Spleen (tissue), 11 donors: ENCODE data around the gene CX3CL1. TPM values are rescaled to one million over a fixed set of nuclear protein-coding genes. Genes with fewer than 3 reads are reported as not detected.

Experiments used
- DNase-seq: peaks from one replicate; pipeline ENCODE4 v3.0.0-alpha.2; 2020
- H3K27ac ChIP-seq, 8 donors: fragments of 200-600 bp; sonication (generic) in 7 of 8; 1 replicate in 4 of 8; 2 replicates in 4 of 8; pipeline versions ENCODE4 v1.5.0 to v1.8.0; 2016 to 2021; ENCODE audit warnings: inconsistent platforms in 4 of 8, mild to moderate bottlenecking in 4 of 8, moderate library complexity in 1 of 8
- H3K27me3 ChIP-seq, 7 donors: fragments of 200-600 bp; sonication (generic) in 6 of 7; replicated peaks in 1 of 7; 1 replicate in 4 of 7; 2 replicates in 3 of 7; pipeline versions ENCODE4 v1.5.0 to v1.8.0; 2016 to 2021; ENCODE audit warnings: inconsistent platforms in 3 of 7, mild to moderate bottlenecking in 1 of 7
- H3K36me3 ChIP-seq, 6 donors: fragments of 200-600 bp; sonication (generic) in 5 of 6; 1 replicate in 4 of 6; 2 replicates in 2 of 6; pipeline versions ENCODE4 v1.5.0 to v1.8.0; 2016 to 2021; ENCODE audit warnings: inconsistent platforms in 2 of 6
- H3K4me1 ChIP-seq, 6 donors: fragments of 200-600 bp; sonication (generic) in 5 of 6; 1 replicate in 3 of 6; 2 replicates in 3 of 6; pipeline versions ENCODE4 v1.5.0 to v1.8.0; 2016 to 2021; ENCODE audit warnings: inconsistent platforms in 3 of 6
- H3K4me3 ChIP-seq, 8 donors: fragments of 200-600 bp; sonication (generic) in 7 of 8; 1 replicate in 4 of 8; 2 replicates in 4 of 8; pipeline versions ENCODE4 v1.5.0 to v1.8.0; 2016 to 2021; ENCODE audit warnings: inconsistent platforms in 4 of 8, mild to moderate bottlenecking in 4 of 8, moderate library complexity in 2 of 8
- H3K9me3 ChIP-seq, 8 donors: fragments of 200-600 bp; sonication (generic) in 7 of 8; 1 replicate in 4 of 8; 2 replicates in 4 of 8; pipeline versions ENCODE4 v1.5.0 to v1.8.0; 2016 to 2021; ENCODE audit warnings: inconsistent platforms in 4 of 8
- POLR2A ChIP-seq, 3 donors: fragments of 450-650 bp; IDR thresholded peaks; one replicate each; pipeline ENCODE4 v1.5.1; 2017; ENCODE audit warnings: antibody characterized with exemption in 3 of 3, mild to moderate bottlenecking in 1 of 3
- POLR2AphosphoS5 ChIP-seq, 3 donors: sonication (generic); formaldehyde crosslinking; IDR thresholded peaks; one replicate each; pipeline ENCODE4 v1.5.1; 2017; ENCODE audit warnings: antibody characterized with exemption in 3 of 3
- whole genome bisulfite sequencing, 5 donors: extraction: QIAGEN DNeasy Blood & Tissue Kit in 3 of 5; methylation state at CpG; one replicate each; pipeline versions ENCODE4 v1.1.5 to v1.1.7; 2013 to 2018; 5-methylcytosine and 5-hydroxymethylcytosine counted together
- intact Hi-C: fragments of 100-400 bp; cut with DNase I; formaldehyde crosslinking; loops from one replicate; pipeline ENCODE4 v1.15.0; 2023; ENCODE audit warnings: low total_unique reads
- polyA plus RNA-seq, 3 donors: library from polyadenylated mRNA; stranded (reverse); fragments of 200-250 nt; gene quantifications; one replicate each; pipeline ENCODE4 v1.2.1, GENCODE V29; 2013
- total RNA-seq, 7 donors: library from RNA; depleted of rRNA in 3 of 7; stranded (reverse); fragments of >200 nt in 3 of 7; fragmentation: NEBNext Ultra II Directional in 4 of 7; extraction: Animal tissue kit (Norgen Biotek cat#: 25700) in 4 of 7; gene quantifications; one replicate each; pipeline versions ENCODE4 v1.1.0 to v1.2.1, GENCODE V29; 2016 to 2021
- TF ChIP-seq, protein P1 (sequence below), 11 experiments: fragments of 200-600 bp in 7 of 11; fragments of 450-650 bp in 4 of 11; sonication (generic) in 4 of 11; IDR thresholded peaks in 8 of 11; conservative IDR thresholded peaks in 3 of 11; 1 replicate in 7 of 11; 2 replicates in 4 of 11; pipeline versions ENCODE4 v1.4.0 to v1.8.0; 2016 to 2021; ENCODE audit warnings: antibody characterized with exemption in 11 of 11, inconsistent platforms in 4 of 11, mild to moderate bottlenecking in 1 of 11
- donor health status: healthy with polysubstance abuse.
- donor health status: DM: no; HTN: no; CAD: no; lungs with moderate emphysema.
- donor health status: DM: no; HTN: no; CAD: no.
- donor health status: Bipolar disorder and iron deficiency.
- donor health status: healthy.
- donor health status: DM: no; HTN: no; CAD: no.
- donor health status: DM: yes; HTN: yes; CAD: no.

CX3CL1 gene
- total and polyA plus RNA-seq, 10 donors: 0.39 to 7.3 (median 1.6) TPM

DNA sequence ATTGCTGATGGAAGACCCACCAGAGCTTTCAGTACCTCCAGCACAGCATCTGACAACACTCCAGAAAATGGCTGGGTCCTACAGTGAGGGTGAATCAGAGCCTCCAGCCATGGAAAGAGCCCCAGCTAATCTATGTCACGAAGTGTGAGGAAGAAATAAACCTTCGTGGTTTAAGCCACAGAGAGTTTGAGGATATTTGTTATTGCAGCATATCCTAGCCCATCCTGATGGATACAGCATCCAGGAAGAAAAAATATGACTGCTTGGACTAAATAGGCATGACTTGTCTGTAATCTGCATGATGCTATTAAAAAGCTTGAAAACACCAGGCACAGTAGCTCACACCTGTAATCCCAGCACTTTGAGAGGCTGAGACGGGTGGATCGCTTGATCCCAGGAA, 19.0 kb downstream of the CX3CL1 start:
- Histone ChIP-seq H3K27ac (no peak overlapping the region), H3K36me3 (no peaks in the 10 kb centered on the region), H3K4me3 (no peak overlapping the region), H3K27me3 (no peaks in the 10 kb centered on the region), H3K9me3 (no peaks in the 10 kb centered on the region), H3K4me1 (no peaks in the 10 kb centered on the region)
- 73 to 81% (median 76%) methylated on average over 4 of the region's 4 CpGs for WGBS, 5 donors
- no peak for DNase-seq
- intact Hi-C loops: no loop called here
- no peak for TF ChIP-seq POLR2A (IDR thresholded peaks at IDR 0.05)
- TF ChIP-seq POLR2AphosphoS5 (IDR thresholded peaks at IDR 0.05): no peak
- TF ChIP-seq, protein P1, sequence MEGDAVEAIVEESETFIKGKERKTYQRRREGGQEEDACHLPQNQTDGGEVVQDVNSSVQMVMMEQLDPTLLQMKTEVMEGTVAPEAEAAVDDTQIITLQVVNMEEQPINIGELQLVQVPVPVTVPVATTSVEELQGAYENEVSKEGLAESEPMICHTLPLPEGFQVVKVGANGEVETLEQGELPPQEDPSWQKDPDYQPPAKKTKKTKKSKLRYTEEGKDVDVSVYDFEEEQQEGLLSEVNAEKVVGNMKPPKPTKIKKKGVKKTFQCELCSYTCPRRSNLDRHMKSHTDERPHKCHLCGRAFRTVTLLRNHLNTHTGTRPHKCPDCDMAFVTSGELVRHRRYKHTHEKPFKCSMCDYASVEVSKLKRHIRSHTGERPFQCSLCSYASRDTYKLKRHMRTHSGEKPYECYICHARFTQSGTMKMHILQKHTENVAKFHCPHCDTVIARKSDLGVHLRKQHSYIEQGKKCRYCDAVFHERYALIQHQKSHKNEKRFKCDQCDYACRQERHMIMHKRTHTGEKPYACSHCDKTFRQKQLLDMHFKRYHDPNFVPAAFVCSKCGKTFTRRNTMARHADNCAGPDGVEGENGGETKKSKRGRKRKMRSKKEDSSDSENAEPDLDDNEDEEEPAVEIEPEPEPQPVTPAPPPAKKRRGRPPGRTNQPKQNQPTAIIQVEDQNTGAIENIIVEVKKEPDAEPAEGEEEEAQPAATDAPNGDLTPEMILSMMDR (IDR thresholded peaks at IDR 0.05 in 8 of 11, conservative IDR thresholded peaks at IDR 0.05 in 3 of 11): no peak

DNA sequence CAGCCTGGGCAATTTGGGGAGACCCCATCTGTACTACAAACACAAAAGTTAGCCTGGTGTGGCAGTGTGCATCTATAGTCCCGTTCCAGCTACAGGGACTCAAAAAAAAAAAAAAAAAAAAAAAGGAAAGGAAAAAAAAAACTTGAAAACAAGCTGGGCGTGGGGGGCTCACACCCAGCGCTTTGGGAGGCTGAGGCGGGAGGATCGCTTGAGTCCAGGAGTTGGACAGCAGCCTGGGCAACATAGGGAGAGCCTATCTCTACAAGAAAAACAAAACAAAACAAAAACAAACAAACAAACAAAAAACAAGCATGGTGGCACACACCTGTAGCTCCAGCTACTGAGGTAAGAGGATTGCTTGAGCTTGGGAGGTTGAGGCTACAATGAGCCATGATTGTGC, 19.4 kb downstream of the CX3CL1 start:
- H3K36me3 ChIP-seq: no peaks in the 10 kb centered on the region
- intact Hi-C loops: no loop called here

DNA sequence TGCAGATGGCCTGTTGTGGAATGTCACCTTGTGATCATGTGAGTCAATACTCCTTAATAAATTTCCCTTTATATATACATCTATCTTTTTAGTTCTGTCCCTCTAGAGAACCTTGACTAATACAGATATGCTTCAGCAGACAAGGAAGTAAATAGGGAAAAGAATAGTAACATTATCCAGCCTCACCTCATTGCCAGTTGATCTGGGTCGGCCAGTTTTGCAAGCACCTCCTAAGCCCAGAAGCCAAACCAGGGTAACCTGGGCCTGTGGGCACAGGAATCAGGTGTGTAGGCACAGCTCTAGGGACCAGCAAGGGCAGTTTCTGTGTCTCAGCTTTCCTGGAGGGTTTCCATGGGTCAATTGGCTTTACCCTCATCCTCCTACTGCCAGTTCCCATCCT, 20.4 kb downstream of the CX3CL1 start:
- Histone ChIP-seq H3K27ac (no peak overlapping the region), H3K4me1 (no peaks in the 10 kb centered on the region), H3K27me3 (no peaks in the 10 kb centered on the region), H3K9me3 (no peaks in the 10 kb centered on the region), H3K36me3 (no peaks in the 10 kb centered on the region), H3K4me3 (no peak overlapping the region)
- TF ChIP-seq, protein P1 (IDR thresholded peaks at IDR 0.05 in 8 of 11, conservative IDR thresholded peaks at IDR 0.05 in 3 of 11): no peak
- TF ChIP-seq POLR2A (IDR thresholded peaks at IDR 0.05): no peak
- TF ChIP-seq POLR2AphosphoS5 (IDR thresholded peaks at IDR 0.05): no peak
- DNase-seq: peak; percentile 11
- intact Hi-C loops: no loop called here
- 47 to 96% (median 88%) methylated on average over 1 of the region's 1 CpG for WGBS, 5 donors

More for the DNA sequence above, 19.4 kb downstream of the CX3CL1 start:
- no peak overlapping the region for H3K4me3 ChIP-seq
- no peak for DNase-seq
- TF ChIP-seq POLR2AphosphoS5 (IDR thresholded peaks at IDR 0.05): no peak
- no peak for TF ChIP-seq POLR2A (IDR thresholded peaks at IDR 0.05)
- TF ChIP-seq, protein P1 (IDR thresholded peaks at IDR 0.05 in 8 of 11, conservative IDR thresholded peaks at IDR 0.05 in 3 of 11): no peak
- H3K27ac ChIP-seq: no peak overlapping the region
- H3K9me3 ChIP-seq: no peaks in the 10 kb centered on the region
- 87 to 96% (median 89%) methylated on average over 5 of the region's 5 CpGs for WGBS, 5 donors
- no peaks in the 10 kb centered on the region for H3K27me3 ChIP-seq
- no peaks in the 10 kb centered on the region for H3K4me1 ChIP-seq

DNA sequence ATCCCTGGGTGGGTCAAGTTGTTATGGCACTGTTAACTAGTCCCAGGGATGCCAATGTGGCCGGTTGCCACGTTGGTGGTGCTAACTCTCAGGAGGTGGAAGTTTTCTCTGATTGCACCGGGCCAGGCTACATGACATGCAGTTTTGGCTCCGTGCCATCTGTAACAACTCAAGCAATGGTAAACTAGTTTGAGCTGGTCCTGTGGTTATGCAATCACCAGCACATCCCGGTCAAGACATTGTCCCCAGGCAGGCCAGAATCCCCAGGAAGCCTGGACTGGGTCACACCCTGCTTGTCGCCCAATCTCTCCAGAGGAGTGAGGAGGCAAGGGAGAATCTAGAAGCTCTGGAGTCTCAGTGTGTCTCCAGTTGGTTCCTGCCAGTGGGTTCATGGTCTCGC, 22.2 kb downstream of the CX3CL1 start:
- Histone ChIP-seq H3K27me3 (no peaks in the 10 kb centered on the region), H3K4me1 (no peaks in the 10 kb centered on the region), H3K9me3 (no peaks in the 10 kb centered on the region), H3K27ac (no peak overlapping the region), H3K36me3 (no peaks in the 10 kb centered on the region), H3K4me3 (no peak overlapping the region)
- 56 to 68% (median 62%) methylated on average over 7 of the region's 7 CpGs for WGBS, 5 donors
- intact Hi-C loops: no loop called here
- DNase-seq: no peak
- TF ChIP-seq, protein P1 (IDR thresholded peaks at IDR 0.05 in 8 of 11, conservative IDR thresholded peaks at IDR 0.05 in 3 of 11): no peak
- TF ChIP-seq POLR2A (IDR thresholded peaks at IDR 0.05) (no peak), POLR2AphosphoS5 (IDR thresholded peaks at IDR 0.05) (no peak)
